Measurements from ENCODE around the gene PUM2.

DNA sequence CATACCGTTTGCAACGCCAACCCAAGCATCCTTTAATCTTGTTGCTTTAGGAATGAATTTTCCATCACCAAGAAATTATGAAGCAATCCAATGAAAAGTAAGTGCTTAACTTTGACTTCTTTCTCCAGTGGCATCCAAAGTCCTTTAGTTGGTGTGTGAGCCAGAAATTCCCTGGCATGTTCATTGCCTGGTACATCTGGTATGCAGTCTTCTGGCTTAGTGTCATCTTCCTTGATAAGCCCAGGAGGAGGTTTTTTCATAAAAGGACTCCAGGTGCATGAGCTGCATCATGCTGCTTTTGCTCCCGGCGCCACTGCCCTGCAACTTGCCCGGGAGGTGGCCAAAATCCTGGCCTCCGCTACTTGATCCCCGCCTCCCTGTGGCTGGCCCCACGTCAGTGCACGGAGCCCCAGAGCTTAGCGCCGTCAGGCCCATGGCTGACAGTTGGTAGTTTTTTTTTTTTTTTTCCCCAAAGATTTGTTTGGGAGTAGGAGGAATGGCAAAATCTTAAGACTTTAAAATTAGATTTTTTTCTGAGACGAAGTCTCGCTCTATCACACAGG, 58.7 kb downstream of the PUM2 start:
- no peak for TF ChIP-seq CTCF (optimal IDR thresholded peaks at IDR 0.05 in 1 of 3, IDR thresholded peaks at IDR 0.05 in 1 of 3, conservative IDR thresholded peaks at IDR 0.05 in 1 of 3; ENCODE audit: extremely low read depth in 1 of 3, insufficient read depth in 2 of 3, low read length in 3 of 3)
- TF ChIP-seq EZH2 (IDR thresholded peaks at IDR 0.05; ENCODE audit: low read length), result no peak
